Chondrocyte (in vitro differentiated cells): ENCODE results near the gene TSGA10IP. TPM values are rescaled to one million over a fixed set of nuclear protein-coding genes. Genes with fewer than 3 reads are reported as not detected.

ENCODE experiments used
- DNase-seq: peaks from one replicate; pipeline ENCODE4 v3.0.0; 2021; ENCODE audit warnings: mixed read lengths, low spot score
- H3K27ac Mint-ChIP-seq: one replicate; pipeline ENCODE4 v1.8.0; 2021; ENCODE audit warnings: mild to moderate bottlenecking, moderate library complexity, mixed read lengths; ENCODE audit not compliant: unreplicated experiment
- H3K27me3 Mint-ChIP-seq: 2 replicates; pipeline ENCODE4 v1.8.0; 2021; ENCODE audit warnings: low read depth, mixed read lengths
- H3K36me3 Mint-ChIP-seq: 2 replicates; pipeline ENCODE4 v1.8.0; 2021; ENCODE audit warnings: low read depth, mixed read lengths
- H3K4me1 Mint-ChIP-seq: 2 replicates; pipeline ENCODE4 v1.8.0; 2021; ENCODE audit warnings: low read depth, mild to moderate bottlenecking, mixed read lengths
- H3K4me3 Mint-ChIP-seq: one replicate; pipeline ENCODE4 v1.8.0; 2021; ENCODE audit warnings: mild to moderate bottlenecking, moderate library complexity, mixed read lengths; ENCODE audit not compliant: unreplicated experiment
- H3K9me3 Mint-ChIP-seq: 2 replicates; pipeline ENCODE4 v1.8.0; 2021; ENCODE audit warnings: low read depth, mixed read lengths
- CTCF ChIP-seq: fragments of 200-600 bp; sonication (generic); IDR thresholded peaks from 2 replicates; pipeline ENCODE4 v1.5.0; 2021; ENCODE audit warnings: antibody characterized with exemption, mild to moderate bottlenecking, moderate library complexity
- total RNA-seq: library from RNA; stranded (reverse); gene quantifications from 3 replicates; pipeline ENCODE4 v1.2.1, GENCODE V29; 2021

TSGA10IP gene
- total RNA-seq, 1 donor from 2014 or later: not detected

- no peak for TF ChIP-seq CTCF
Observed at GRCh38 chr11:65982824-65983588, 37.7 kb downstream of the TSGA10IP start.

GRCh38 chr11:65983589-65983987 lies 38.3 kb downstream of the TSGA10IP start:
- no peaks in the 10 kb centered on the region for H3K9me3 Mint-ChIP-seq
- no peak overlapping the region for H3K27ac Mint-ChIP-seq
- peak; percentile 49 for DNase-seq
- no peaks in the 10 kb centered on the region for H3K27me3 Mint-ChIP-seq
- peaks cover 8% of the 10 kb centered on the region for H3K4me1 Mint-ChIP-seq
- H3K36me3 Mint-ChIP-seq: peaks cover 7% of the 10 kb centered on the region
- H3K4me3 Mint-ChIP-seq: no peak overlapping the region
- TF ChIP-seq CTCF: no peak

More at GRCh38 chr11:65982824-65983588, 37.7 kb downstream of the TSGA10IP start:
- DNase-seq: peak; percentile 71
- Mint-ChIP-seq H3K4me3 (no peak overlapping the region), H3K9me3 (no peaks in the 10 kb centered on the region), H3K36me3 (peaks cover 7% of the 10 kb centered on the region), H3K27me3 (no peaks in the 10 kb centered on the region), H3K4me1 (peaks cover 8% of the 10 kb centered on the region), H3K27ac (peak overlapping the region; percentile 51)

GRCh38 chr11:65987336-65987735 lies 42.1 kb downstream of the TSGA10IP start:
- Mint-ChIP-seq H3K4me1 (peaks cover 14% of the 10 kb centered on the region), H3K4me3 (no peak overlapping the region), H3K27ac (no peak overlapping the region), H3K27me3 (no peaks in the 10 kb centered on the region), H3K36me3 (no peaks in the 10 kb centered on the region), H3K9me3 (no peaks in the 10 kb centered on the region)
- no peak for TF ChIP-seq CTCF
- no peak for DNase-seq

GRCh38 chr11:65988791-65989592 lies 43.7 kb downstream of the TSGA10IP start:
- Mint-ChIP-seq H3K4me3 (no peak overlapping the region), H3K36me3 (no peaks in the 10 kb centered on the region), H3K27me3 (no peaks in the 10 kb centered on the region), H3K4me1 (peaks cover 14% of the 10 kb centered on the region), H3K27ac (peak overlapping the region; percentile 85), H3K9me3 (no peaks in the 10 kb centered on the region)
- TF ChIP-seq CTCF: peak; percentile 99
- DNase-seq: no peak

GRCh38 chr11:65992056-65992455 lies 46.8 kb downstream of the TSGA10IP start:
- no peak overlapping the region for H3K4me3 Mint-ChIP-seq
- no peaks in the 10 kb centered on the region for H3K27me3 Mint-ChIP-seq
- H3K4me1 Mint-ChIP-seq: peaks cover 6% of the 10 kb centered on the region
- H3K9me3 Mint-ChIP-seq: no peaks in the 10 kb centered on the region
- TF ChIP-seq CTCF: no peak
- no peak for DNase-seq
- H3K27ac Mint-ChIP-seq: no peak overlapping the region
- peaks cover 2% of the 10 kb centered on the region for H3K36me3 Mint-ChIP-seq
